Panc1 (cell line): ENCODE results near the gene GJA4. TPM values are rescaled to one million over a fixed set of nuclear protein-coding genes. Genes with fewer than 3 reads are reported as not detected.

Experiments
- ATAC-seq: fragments of 200-7000 bp; cut with Tn5 transposase; 2 replicates; pipeline ENCODE4 v1.9.1; 2020; ENCODE audit warnings: mild to moderate bottlenecking, moderate library complexity
- BruUV-seq: library from RNA; stranded (reverse); fragments of 400-500 nt; replicated peaks from 2 replicates; lab custom pipeline; 2021; lab: Mats Ljungman, UMichigan
- CTCF ChIA-PET: fragments of 300-600 bp; sonication (Branson Sonifier 250); formaldehyde crosslinking; loops from one replicate; lab custom pipeline; 2022; ENCODE audit warnings: antibody characterized with exemption; lab: Charles Lee
- POLR2A ChIA-PET: fragments of 300-600 bp; sonication (Branson Sonifier 250); formaldehyde crosslinking; loops from one replicate; lab custom pipeline; 2022; ENCODE audit warnings: antibody characterized with exemption; lab: Charles Lee
- DNase-seq: peaks from one replicate; pipeline ENCODE4 v3.0.0-alpha.2; 2010; ENCODE audit warnings: low read depth, low spot score
- H3K27ac ChIP-seq: 2 replicates; pipeline ENCODE4 v1.5.1; 2011; ENCODE audit warnings: mild to moderate bottlenecking, low read length, inconsistent platforms
- H3K27me3 ChIP-seq: fragments of 200-500 bp; sonication (Bioruptor generic); 2 replicates; pipeline ENCODE4 v1.6.0; 2014; ENCODE audit warnings: low read length, inconsistent platforms; ENCODE audit not compliant: control insufficient read depth, insufficient read depth
- H3K36me3 ChIP-seq: fragments of 200-500 bp; sonication (Bioruptor generic); 2 replicates; pipeline ENCODE4 v1.5.1; 2014; ENCODE audit warnings: inconsistent platforms, mild to moderate bottlenecking, low read length, moderate library complexity; ENCODE audit not compliant: control insufficient read depth, insufficient read depth
- H3K4me1 ChIP-seq: 2 replicates; pipeline ENCODE4 v1.5.1; 2011; ENCODE audit warnings: inconsistent platforms, mild to moderate bottlenecking, low read length, moderate library complexity; ENCODE audit not compliant: control insufficient read depth, insufficient read depth
- H3K4me3 ChIP-seq, 2 experiments: 2 replicates each; pipeline ENCODE4 v1.5.1; 2011 to 2012; ENCODE audit warnings: low read depth in 2 of 2, low read length in 2 of 2, mild to moderate bottlenecking in 2 of 2, inconsistent platforms in 1 of 2, moderate library complexity in 1 of 2
- H3K9me3 ChIP-seq: fragments of 200-500 bp; sonication (Bioruptor generic); 2 replicates; pipeline ENCODE4 v1.5.1; 2014; ENCODE audit warnings: low read depth, mild to moderate bottlenecking, inconsistent platforms, low read length, moderate library complexity; ENCODE audit not compliant: control insufficient read depth, insufficient read depth
- POLR2AphosphoS5 ChIP-seq: IDR thresholded peaks from 2 replicates; pipeline ENCODE4 v1.6.1; 2012; ENCODE audit warnings: mild to moderate bottlenecking, low read depth, low read length, moderate library complexity
- SIN3A ChIP-seq: IDR thresholded peaks from 2 replicates; pipeline ENCODE4 v1.6.1; 2012; ENCODE audit warnings: low read depth, mild to moderate bottlenecking, low read length, moderate library complexity, borderline replicate concordance; ENCODE audit not compliant: insufficient read depth
- TCF7L2 ChIP-seq: IDR thresholded peaks from 2 replicates; pipeline ENCODE4 v1.6.1; 2011; ENCODE audit warnings: mild to moderate bottlenecking, low read depth, low read length, inconsistent platforms
- in situ Hi-C: cut with HindIII; loops from 2 replicates; pipeline ENCODE4 v1.10.0; 2016; ENCODE audit warnings: low sequenced_read_pairs, low pct_unique_long_range_greater_than_20kb
- intact Hi-C: fragments of 100-400 bp; cut with micrococcal nuclease; formaldehyde crosslinking; loops from one replicate; pipeline ENCODE4 v1.10.0; 2022; ENCODE audit not compliant: unreplicated experiment
- total RNA-seq: library from RNA; stranded (reverse); gene quantifications from one replicate; pipeline ENCODE4 v1.2.1, GENCODE V29; 2021; ENCODE audit not compliant: unreplicated experiment
- TF ChIP-seq, protein P1 (sequence below): fragments of 450-650 bp; IDR thresholded peaks from 2 replicates; pipeline ENCODE4 v1.5.1; 2017; ENCODE audit warnings: mild to moderate bottlenecking
- TF ChIP-seq, protein P2 (sequence below), 2 experiments: IDR thresholded peaks; 2 replicates each; pipeline ENCODE4 v1.6.1; 2011 to 2012; ENCODE audit warnings: low read depth in 2 of 2, control low read depth in 1 of 2, low read length in 1 of 2, mild to moderate bottlenecking in 1 of 2, moderate library complexity in 1 of 2; ENCODE audit not compliant: insufficient read depth in 1 of 2

GJA4 gene
- total RNA-seq, 1 experiment from 2014 or later: not detected

DNA sequence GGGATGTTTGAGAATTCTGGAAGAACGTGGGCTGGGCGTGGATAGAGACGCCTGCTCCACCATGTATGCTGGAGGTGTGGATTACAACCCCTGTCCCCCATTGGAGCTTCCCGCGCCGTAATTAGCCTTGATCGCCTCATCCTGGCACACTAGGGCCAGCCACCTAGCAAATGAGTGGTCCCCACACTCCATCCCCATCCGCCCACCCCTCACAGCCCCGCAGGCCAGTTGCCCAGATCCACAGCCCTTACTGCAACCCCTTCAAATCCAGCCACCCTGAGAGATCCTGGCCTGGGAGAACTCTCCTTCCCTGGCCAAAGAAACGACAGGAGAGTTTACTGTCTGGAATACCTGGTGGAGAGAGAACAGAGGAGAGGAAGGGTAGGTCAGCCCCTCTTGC, 375 bp upstream of the GJA4 start:
- H3K27ac ChIP-seq: no peak overlapping the region
- TF ChIP-seq SIN3A (no peak), POLR2AphosphoS5 (no peak), TCF7L2 (no peak)
- TF ChIP-seq, protein P1, sequence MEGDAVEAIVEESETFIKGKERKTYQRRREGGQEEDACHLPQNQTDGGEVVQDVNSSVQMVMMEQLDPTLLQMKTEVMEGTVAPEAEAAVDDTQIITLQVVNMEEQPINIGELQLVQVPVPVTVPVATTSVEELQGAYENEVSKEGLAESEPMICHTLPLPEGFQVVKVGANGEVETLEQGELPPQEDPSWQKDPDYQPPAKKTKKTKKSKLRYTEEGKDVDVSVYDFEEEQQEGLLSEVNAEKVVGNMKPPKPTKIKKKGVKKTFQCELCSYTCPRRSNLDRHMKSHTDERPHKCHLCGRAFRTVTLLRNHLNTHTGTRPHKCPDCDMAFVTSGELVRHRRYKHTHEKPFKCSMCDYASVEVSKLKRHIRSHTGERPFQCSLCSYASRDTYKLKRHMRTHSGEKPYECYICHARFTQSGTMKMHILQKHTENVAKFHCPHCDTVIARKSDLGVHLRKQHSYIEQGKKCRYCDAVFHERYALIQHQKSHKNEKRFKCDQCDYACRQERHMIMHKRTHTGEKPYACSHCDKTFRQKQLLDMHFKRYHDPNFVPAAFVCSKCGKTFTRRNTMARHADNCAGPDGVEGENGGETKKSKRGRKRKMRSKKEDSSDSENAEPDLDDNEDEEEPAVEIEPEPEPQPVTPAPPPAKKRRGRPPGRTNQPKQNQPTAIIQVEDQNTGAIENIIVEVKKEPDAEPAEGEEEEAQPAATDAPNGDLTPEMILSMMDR: no peak
- TF ChIP-seq, protein P2, sequence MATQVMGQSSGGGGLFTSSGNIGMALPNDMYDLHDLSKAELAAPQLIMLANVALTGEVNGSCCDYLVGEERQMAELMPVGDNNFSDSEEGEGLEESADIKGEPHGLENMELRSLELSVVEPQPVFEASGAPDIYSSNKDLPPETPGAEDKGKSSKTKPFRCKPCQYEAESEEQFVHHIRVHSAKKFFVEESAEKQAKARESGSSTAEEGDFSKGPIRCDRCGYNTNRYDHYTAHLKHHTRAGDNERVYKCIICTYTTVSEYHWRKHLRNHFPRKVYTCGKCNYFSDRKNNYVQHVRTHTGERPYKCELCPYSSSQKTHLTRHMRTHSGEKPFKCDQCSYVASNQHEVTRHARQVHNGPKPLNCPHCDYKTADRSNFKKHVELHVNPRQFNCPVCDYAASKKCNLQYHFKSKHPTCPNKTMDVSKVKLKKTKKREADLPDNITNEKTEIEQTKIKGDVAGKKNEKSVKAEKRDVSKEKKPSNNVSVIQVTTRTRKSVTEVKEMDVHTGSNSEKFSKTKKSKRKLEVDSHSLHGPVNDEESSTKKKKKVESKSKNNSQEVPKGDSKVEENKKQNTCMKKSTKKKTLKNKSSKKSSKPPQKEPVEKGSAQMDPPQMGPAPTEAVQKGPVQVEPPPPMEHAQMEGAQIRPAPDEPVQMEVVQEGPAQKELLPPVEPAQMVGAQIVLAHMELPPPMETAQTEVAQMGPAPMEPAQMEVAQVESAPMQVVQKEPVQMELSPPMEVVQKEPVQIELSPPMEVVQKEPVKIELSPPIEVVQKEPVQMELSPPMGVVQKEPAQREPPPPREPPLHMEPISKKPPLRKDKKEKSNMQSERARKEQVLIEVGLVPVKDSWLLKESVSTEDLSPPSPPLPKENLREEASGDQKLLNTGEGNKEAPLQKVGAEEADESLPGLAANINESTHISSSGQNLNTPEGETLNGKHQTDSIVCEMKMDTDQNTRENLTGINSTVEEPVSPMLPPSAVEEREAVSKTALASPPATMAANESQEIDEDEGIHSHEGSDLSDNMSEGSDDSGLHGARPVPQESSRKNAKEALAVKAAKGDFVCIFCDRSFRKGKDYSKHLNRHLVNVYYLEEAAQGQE (IDR thresholded peaks at IDR 0.05; ENCODE audit: insufficient read depth in 1 of 2, low read depth in 2 of 2, low read length in 1 of 2): no peak
- no peaks in the 10 kb centered on the region for H3K9me3 ChIP-seq
- BruUV-seq: no TSS peak
- H3K4me3 ChIP-seq: no peak overlapping the region
- DNase-seq: no peak
- H3K36me3 ChIP-seq: no peaks in the 10 kb centered on the region
- H3K27me3 ChIP-seq: no peaks in the 10 kb centered on the region
- intact Hi-C loops (no loop called here), in situ Hi-C loops (no loop called here)
- no peaks in the 10 kb centered on the region for H3K4me1 ChIP-seq
- ATAC-seq: no peak
- ChIA-PET POLR2A (no interaction called here), CTCF (no interaction called here)

DNA sequence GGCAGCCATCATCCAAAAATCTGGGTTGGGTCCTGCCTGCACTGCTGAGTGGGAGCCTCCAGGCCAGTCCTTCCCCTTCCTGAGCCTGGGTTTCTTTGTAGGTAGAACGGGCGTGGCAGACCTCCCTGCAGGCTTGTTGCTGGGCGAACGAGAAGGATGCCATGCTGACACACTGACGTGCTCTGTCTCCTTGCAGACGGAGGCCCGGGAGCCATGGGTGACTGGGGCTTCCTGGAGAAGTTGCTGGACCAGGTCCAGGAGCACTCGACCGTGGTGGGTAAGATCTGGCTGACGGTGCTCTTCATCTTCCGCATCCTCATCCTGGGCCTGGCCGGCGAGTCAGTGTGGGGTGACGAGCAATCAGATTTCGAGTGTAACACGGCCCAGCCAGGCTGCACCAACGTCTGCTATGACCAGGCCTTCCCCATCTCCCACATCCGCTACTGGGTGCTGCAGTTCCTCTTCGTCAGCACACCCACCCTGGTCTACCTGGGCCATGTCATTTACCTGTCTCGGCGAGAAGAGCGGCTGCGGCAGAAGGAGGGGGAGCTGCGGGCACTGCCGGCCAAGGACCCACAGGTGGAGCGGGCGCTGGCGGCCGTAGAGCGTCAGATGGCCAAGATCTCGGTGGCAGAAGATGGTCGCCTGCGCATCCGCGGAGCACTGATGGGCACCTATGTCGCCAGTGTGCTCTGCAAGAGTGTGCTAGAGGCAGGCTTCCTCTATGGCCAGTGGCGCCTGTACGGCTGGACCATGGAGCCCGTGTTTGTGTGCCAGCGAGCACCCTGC, 1.4 kb downstream of the GJA4 start:
- Histone ChIP-seq H3K36me3 (no peaks in the 10 kb centered on the region), H3K4me1 (no peaks in the 10 kb centered on the region), H3K27ac (no peak overlapping the region), H3K27me3 (no peaks in the 10 kb centered on the region), H3K4me3 (no peak overlapping the region), H3K9me3 (no peaks in the 10 kb centered on the region)
- no TSS peak for BruUV-seq
- DNase-seq: no peak
- no peak for ATAC-seq
- CTCF ChIA-PET: no interaction called here
- in situ Hi-C loops: no loop called here
- intact Hi-C loops: no loop called here
- POLR2A ChIA-PET: no interaction called here
- TF ChIP-seq, protein P2 (IDR thresholded peaks at IDR 0.05; ENCODE audit: insufficient read depth in 1 of 2, low read depth in 2 of 2, low read length in 1 of 2): no peak
- TF ChIP-seq SIN3A (no peak), POLR2AphosphoS5 (no peak), TCF7L2 (no peak)
- TF ChIP-seq, protein P1: no peak
